H4 (cell line): ENCODE data around the gene GALC. TPM values are rescaled to one million over a fixed set of nuclear protein-coding genes. Genes with fewer than 3 reads are reported as not detected.

Experiments
- DNase-seq: peaks from one replicate; pipeline ENCODE4 v3.0.0-alpha.2; 2015; ENCODE audit warnings: low spot score
- total RNA-seq: library from RNA; depleted of rRNA; stranded (reverse); fragments of >200 nt; shearing (Covaris generic); gene quantifications from 2 replicates; pipeline ENCODE4 v1.2.3, GENCODE V29; 2014

Gene GALC
- total RNA-seq, 1 experiment from 2014 or later, result not detected

DNA sequence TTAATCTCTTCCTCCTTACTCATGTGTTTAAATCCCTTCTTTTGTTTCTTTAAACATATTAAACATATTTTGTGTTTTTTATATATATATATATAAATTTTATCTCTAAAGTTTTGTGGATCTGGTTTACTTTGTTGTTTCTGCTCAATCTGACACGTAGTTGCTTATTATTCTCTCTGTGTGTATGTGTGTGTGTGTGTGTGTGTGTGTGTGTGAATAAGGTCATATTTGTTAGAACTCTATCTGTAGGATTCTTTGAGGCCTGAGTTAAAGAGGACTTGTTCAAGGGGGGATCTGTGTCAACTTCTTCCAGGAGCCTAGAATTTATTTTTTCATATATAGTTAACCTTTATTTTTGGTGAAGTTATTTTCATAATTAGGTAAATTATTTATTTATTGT lies 14.6 kb upstream of the GALC start:
- DNase-seq, result no peak

DNA sequence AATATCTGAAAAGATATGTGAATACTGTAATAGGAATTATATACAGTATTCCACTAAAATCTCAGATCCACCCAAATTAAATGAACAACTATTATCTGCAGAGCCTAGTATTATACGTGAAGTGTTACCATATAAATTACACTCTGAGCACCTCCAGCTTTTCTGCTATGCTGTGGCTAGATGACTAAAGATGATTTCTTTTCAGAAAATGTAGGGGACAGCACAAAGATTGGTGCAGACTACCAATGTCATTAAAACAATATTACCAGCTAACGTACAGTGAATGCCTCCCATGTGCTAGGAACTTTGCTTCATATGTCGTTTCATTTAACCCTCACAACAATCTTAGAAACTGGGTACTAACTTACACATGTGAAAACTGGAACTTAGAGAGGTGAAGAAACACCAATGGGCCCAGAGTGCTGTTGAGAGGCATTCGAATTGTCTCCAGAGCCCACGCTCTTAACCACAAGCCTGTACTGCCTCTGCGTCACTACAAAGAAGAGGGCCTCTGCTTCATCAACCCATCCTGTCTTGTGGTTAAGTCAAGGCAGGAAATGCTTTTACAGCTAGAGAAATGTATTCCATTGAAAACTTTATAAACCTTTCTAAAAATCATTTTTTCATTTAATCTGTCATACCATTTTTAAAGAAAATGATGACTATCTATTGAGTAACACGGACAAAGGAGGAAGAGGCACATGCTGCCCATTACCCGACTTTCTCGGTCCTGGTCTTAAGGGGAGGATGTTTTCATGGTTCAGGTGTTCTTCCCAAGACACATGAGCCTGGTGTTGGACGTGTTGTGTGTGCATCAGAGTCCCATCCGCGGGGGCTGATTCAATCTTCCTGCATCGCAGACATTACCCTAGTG lies 13.2 kb upstream of the GALC start:
- DNase-seq, result no peak

DNA sequence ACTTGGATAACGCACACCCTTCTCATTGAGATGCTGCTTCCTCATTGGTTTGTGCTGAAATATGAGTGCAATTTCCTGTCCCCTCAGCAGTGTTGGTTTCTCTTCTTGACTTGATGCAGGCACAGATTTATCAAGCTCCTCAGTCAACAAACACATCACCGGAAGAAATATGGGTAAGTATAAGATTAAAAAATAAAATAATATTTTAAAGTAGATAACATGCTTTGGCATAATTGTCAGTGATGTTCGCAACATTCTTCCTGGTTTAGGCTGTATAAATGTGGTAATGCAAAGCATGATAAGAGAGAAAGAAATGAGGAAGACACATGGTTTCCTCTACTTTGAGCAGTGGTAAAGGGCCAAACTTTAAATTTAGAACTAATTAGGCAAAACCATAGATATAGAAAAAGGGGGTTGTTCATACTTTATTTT lies 12.1 kb upstream of the GALC start, which contains the start of gene GPR65:
Gene GPR65 (plus strand): TSS at position 86 of the 432 bp plus-strand sequence. CDS start 5,713 bp downstream, outside the sequence.
- DNase-seq, result no peak

DNA sequence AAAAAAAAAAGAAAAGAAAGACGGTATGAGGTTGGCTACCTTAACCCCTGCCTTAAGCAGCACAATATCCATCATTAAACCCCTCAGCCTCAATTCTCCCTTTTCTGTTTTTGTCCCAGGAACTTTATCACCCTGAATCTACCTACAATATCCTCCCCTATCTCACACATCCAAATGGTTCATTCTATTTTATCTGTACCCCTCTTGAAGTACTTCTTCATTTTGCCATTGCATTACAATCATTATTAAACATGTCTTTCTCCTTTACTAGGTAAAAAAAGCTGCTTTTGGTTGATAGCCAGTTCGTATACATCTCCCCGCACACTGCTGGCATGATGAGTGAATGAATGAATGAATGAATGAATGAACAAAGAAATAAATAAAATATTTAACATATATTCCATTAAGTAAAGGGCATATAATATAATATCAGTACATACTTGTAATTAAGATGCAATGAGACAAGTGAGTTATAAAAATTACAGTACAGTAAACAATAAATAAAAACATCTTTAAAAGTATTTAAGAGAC lies 11.6 kb upstream of the GALC start:
- no peak for DNase-seq

DNA sequence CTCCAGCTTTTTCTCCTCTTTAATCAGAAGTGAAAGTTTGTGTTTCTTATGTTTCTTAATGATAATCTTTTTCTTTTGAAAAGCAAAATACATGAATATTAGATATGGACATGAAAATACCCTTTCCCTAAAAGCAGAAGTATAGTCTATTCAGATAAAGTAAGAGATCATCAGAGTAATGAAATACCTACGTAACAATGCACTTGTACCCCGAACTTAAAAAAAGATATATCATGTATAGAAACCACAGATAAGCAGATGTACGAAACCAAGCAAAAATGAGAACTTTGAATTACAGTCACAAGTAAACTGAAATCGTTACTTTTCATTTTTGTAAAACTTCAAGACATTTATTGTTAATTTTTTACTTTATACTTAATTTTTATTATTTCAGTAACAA lies 10.4 kb upstream of the GALC start:
- DNase-seq, result no peak

DNA sequence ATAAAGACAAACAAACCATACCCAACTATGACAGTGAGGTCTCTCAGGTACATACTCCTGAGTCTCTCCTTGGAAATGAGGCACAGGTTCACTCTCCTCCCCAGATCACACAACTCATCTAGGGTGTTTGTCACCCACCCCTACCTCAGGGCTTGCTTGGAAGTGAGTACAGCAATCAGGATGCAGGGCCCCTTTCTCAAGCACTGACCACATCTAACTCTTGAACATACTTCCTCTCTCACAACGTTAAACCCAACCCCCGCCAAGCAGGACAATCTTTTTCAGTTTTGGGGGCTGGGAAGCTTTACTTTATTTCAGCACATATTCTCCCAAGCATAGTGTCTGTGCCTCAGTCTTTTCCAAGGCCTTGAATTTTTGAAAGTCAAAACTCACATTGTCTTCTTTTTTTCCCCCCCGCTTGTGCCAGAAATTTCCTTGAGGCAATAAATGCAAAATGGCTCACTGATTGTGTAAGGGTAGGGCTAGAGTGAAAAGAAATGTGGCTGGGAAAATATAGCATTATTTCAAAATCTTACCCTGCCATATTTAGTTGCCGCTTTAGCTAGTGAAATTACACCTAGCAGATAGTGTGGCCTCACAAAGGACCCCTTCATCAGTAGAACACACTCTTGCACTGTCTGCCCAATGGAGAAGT lies 9.6 kb upstream of the GALC start:
- DNase-seq, result no peak

DNA sequence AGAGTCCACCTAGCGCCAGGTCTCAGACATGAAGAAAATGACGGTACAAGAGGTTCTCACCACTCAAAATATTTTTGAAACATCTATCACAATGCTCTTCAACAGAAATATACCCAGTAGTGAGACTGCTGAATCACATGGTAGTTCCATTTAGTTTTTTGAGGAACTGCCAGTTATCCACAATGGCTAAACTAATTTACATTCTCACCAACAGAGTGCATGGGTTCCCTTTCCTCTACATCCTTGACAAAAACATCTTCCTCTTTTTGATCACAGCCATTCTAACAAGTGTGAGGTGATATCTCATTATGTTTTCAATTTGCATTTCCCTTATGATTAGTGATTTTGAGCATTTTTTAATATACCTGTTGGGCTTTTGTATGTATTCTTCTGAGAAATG lies 6.3 kb upstream of the GALC start:
- no peak for DNase-seq

DNA sequence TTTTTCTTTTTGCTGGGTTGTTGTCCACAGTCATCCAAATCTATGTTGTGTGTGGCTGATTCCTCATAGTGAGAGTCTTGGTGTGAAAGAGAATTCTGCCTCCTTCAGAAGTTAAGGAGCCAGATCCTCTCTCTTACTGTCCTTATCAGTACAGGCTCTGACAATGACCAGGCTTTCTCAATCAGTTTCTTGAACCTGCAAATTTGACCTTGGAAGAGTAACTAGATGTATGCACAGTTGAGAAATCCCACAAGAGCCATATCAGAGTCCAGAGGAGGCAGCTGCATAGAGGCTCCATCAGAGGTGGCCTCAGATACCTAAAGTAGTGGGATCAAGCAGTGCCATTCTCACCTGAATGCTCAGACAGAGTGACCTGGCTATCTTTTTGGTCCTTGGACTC lies 5.5 kb upstream of the GALC start:
- no peak for DNase-seq

DNA sequence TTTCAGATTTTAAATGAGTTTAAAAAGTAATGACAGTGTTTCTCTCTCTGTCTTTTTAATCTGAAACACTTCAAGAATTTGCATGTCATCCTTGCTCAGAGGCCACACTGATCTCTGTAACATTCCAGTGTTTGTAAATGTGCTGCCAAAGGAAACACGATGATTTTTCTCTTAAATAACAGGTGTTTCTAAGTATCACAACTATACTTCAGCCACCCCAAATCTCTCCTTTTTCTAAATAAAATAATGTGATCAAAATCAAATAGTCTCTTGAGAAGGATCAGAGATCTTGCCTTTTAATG lies 3.3 kb upstream of the GALC start:
- no peak for DNase-seq

DNA sequence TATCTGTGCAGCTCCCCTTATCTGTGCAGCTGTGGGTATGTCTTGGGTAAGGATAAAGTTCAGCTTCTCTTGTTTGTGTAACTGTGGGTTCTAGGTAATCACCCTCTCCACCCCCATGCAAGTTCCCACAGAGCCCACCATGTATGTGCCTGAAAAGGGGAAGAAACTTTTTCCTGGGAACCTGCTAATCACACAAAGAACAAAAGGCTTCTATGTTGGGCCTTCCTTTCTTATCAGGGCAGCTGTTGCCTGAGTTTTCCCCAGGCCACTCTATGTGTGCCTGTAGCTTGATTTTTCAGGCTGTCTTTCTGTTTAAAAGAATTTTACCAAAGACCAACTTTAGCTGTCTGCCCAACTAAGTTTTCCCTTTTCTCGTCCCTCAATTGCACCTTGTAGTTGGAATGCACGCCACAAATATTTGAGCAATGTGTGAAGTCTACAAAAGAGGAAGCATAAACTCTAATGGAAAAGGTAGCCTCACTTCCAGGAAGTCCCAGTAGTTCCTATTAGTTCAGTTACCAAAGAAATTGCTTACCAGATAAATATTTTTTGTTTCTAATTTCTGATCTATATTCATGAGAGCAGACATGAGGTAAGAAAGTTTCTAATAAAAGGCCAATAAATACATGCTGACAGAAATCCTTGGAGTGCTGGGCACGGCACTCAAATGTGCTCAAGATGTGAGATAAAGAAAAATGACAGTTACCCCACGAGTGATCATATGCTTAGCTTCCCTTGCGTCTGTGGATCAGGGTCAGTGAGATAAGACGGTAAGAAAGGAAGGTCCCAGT lies 2.7 kb upstream of the GALC start:
- DNase-seq, result no peak

DNA sequence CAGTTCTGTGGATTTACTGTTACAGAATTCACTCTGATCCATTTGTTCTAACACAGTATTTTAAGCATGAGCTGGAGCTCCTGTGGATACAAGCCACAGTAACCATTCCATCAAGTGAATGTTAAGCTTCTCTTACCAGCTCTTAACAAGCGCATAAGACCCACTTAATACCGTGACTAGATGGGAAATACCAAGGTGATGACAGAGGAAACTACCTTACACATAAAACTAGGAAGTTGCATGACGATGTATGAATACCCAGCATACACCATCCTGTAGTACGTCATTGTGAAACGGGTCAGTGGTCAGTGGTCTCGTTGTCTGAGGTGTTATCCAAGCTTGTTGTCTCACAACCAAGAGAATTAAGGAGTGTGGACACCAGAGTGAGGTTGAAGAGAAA lies 2.0 kb upstream of the GALC start:
- peak; percentile 39 for DNase-seq

DNA sequence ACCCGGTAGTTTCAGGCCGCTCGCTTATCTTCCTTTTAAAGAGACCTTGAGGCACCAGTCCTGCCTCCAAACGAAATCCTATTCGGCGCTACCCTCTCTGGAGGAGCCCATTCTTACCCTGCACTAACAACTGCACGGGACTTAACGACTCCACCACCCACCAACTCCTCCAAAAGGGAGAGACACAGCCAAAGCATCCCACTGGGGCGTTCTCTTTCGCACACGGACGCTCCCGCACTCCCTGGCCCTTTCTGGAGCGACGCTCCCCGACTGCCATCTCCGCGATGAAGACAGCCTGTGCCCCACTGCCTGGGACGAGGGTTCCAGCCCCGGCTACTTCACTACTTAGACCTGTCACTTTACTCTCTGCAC lies 650 bp downstream of the GALC start:
- DNase-seq, result no peak

DNA sequence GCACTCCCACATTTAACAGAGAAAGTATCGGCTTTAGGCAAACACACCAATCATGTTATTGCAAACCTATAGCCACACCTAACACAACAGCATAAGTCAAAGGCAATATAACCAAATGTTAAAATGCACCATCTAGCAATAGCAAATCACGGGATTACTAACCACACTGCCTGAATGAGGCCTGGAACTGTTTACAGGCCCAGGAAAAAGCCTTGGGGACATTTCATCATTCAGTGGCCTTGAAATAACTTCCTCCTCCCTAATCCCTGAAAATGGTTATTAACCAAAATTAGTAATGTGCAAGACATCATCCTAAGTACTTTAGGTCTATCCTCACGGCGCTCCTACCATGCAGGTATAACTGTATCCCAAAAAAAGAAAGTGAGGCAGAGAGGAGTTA lies 2.3 kb downstream of the GALC start:
- DNase-seq, result peak; percentile 11

DNA sequence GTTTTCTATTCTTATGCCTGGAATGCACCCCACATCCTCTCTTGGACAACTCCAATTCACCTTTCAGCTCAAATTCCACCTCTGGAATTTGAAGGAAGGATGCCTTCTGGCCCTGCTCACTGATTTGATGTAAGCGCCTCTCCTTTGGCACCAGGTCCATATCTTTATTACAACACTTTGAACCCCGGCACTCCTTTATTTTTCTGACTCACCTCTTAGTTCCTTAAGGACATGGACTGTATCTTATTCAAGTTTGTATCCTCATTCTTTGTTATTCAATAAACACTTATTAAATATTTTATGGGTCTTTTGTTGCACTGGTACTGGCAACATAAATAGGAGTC lies 3.1 kb downstream of the GALC start:
- no peak for DNase-seq

DNA sequence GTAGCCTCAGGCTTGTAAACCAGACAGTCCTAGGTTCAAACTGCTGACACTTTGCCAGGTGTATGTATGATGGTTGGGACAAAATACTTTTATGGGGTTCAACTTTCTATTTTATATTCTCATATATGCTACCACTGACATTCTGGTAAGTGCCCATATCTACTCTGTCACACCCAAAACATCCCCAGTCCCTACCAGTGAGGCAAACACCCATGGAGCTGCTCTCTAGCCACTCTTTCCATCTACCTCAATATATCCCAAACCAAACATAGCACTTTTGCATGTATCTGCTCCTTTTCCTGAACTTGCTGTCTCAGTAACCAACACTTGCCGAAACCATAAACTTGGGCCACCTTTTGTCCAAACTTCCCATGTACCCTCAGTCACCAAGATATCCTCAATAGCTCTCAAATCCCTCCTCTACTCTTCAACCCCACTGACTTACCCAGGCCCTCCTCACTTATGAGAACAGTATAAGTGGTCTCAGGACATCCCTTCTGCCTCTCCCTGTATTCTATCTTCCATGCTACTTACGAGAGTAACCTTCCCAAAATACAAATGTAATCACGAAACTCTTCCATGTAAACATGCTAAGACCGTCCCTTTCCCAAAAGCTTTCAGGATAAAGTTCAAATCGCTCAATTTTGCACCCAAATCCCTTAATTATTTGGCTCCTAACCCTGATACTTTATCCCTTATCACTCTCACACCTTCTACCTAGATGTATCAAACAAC lies 3.6 kb downstream of the GALC start:
- DNase-seq, result no peak

DNA sequence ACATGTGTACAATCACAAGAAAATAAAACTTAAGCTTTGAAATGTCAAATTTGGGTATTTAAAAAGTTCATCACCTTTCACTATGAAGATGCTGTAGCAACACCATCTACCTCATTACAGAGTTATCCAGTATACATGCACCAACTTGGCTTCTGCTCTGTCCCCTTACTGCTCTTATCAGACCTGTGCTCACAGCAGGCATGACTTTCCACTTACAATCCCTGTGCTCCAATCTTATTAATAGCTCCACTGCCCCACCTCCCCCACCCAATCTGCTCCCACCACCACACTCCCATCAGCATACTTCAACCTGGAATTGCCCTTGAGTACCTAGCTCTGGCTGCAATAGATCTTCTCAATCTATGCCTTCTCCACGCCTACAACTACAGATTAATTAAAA lies 13.3 kb downstream of the GALC start:
- no peak for DNase-seq

DNA sequence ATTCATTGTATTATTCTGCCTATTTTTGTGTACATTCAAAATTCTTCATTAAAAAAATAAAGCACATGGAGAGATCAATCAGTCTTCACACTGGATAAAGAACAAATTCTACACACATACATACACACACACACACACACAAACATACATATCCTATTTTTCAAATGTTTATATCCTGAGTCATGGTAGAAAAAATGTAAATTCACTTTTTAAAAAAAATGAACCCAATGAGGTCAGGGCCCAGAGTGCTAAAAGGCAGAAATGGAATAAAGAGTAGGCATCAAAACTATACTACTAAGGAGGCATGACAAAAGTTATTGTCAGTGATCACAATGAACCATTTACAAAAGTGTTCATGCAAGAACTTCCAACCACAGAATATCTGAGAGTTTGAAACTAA lies 17.3 kb downstream of the GALC start:
- no peak for DNase-seq

DNA sequence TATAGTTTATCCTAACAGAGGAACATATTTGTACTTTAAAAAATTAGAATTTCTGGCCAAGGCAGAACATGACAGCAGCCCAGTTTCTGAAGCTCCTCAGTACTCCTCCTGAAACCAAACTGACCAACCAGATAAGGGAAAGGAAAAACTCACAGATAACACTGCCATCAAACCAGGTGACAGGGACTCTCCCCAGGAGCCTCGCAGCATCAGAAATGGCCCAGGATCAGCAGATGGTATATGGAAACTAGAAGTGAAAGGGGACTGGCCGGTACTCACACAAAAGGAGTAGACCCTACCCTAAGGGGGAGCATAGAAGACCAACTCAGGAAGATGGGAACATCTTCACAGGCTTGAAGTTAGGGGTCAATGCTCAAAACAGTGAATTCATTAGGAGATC lies 22.0 kb downstream of the GALC start:
- DNase-seq, result no peak

DNA sequence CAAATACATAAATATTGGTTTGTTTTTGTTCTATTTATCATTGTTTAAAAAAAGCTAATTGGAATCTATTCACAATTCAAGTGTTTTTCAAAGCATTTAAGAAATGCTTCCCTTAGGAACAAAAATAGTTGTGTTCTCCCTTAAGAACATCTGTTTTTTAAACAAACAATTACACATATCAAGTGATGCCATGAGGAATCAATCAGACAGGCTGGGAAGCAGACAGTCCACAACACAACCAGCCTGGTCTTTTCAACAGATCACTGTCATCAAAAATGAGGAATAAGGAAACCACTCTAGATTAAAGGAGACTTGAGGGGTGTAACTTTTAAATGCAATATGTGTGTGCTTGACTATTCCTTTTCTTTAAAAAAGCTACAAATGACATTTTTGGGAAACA lies 25.5 kb downstream of the GALC start:
- DNase-seq, result no peak

DNA sequence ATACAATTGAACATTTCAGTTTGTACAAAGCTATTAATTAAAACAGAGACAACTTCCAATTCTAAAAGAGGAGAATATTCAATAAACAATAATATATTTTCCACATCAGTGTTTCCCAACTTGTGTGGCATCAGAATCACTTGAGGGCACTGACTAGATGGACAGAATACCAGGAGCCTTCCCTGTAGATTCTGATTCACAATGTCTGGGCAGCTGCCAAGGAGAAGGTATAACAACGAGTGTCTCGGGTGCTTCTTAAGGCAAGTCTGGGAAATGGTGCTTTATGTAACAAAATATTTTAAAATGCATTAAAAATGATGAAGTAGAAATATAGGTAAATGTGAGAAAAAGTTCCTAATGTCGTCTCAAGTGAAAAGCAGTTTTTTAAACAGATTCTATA lies 26.2 kb downstream of the GALC start:
- no peak for DNase-seq

DNA sequence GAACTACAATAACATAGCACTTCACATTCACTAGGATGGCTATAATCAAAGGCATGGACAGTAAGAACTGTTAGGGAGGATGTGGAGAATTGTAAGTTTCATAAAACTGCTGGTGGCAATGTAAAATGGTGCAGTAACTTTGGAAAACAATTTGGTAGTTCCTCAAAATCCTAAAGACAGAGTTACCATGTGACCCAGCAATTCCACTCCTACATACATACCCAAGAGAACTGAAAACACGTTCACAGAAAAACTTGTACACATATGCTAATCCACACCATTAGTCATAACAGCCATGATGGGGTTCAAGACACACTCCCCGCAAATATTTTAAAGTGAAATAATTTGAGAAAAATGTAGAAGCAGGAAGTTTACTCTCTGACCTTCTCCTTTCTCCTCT lies 31.7 kb downstream of the GALC start:
- DNase-seq, result no peak
